ENCODE results near the gene GGTLC2. TPM values are rescaled to one million over a fixed set of nuclear protein-coding genes. Genes with fewer than 3 reads are reported as not detected.
"Not testable (repeated sequence)": the region's sequence is repeated elsewhere in the genome, so short reads cannot be mapped to it uniquely, and the experiment has no call there.

The GGTLC2 gene
- total RNA-seq, 1 donor from 2014 or later, result not detected

GRCh38 chr22:22616636-22617035, 27.8 kb upstream of the GGTLC2 start:
- Histone ChIP-seq H3K4me3 (ENCODE audit: low read depth, low read length) (no peak overlapping the region), H3K36me3 (ENCODE audit: control insufficient read depth, insufficient read depth, low read length) (no peaks in the 10 kb centered on the region), H3K27me3 (ENCODE audit: control insufficient read depth, insufficient read depth, low read length) (no peaks in the 10 kb centered on the region)
- TF ChIP-seq, protein P1, sequence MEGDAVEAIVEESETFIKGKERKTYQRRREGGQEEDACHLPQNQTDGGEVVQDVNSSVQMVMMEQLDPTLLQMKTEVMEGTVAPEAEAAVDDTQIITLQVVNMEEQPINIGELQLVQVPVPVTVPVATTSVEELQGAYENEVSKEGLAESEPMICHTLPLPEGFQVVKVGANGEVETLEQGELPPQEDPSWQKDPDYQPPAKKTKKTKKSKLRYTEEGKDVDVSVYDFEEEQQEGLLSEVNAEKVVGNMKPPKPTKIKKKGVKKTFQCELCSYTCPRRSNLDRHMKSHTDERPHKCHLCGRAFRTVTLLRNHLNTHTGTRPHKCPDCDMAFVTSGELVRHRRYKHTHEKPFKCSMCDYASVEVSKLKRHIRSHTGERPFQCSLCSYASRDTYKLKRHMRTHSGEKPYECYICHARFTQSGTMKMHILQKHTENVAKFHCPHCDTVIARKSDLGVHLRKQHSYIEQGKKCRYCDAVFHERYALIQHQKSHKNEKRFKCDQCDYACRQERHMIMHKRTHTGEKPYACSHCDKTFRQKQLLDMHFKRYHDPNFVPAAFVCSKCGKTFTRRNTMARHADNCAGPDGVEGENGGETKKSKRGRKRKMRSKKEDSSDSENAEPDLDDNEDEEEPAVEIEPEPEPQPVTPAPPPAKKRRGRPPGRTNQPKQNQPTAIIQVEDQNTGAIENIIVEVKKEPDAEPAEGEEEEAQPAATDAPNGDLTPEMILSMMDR (IDR thresholded peaks at IDR 0.05; ENCODE audit: insufficient read depth, low read length, poor library complexity, severe bottlenecking), result no peak
- no peak for DNase-seq (ENCODE audit: low read depth)

DNA sequence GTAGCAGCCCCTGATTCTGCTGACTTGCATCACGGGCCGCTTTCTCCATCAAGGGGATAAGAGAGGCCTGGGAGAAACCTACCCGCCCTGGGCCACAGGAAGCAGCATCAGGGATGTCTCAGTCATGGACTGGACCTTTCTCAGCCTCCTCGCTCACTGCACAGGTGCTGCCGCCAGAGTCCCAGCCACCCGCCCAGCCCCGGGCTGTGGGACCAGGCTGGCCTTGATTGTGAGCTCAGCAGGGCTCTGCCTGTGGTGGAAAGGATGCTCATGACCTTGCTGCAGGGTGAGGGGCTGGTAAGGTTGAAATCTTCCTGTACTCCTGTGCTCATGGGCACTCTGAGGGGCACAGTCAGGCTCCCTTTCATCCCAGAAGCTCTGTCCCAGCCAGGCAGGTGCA, 26.0 kb upstream of the GGTLC2 start:
- Histone ChIP-seq H3K36me3 (ENCODE audit: control insufficient read depth, insufficient read depth, low read length) (no peaks in the 10 kb centered on the region), H3K27me3 (ENCODE audit: control insufficient read depth, insufficient read depth, low read length) (no peaks in the 10 kb centered on the region), H3K4me3 (ENCODE audit: low read depth, low read length) (no peak overlapping the region)
- no peak for DNase-seq (ENCODE audit: low read depth)
- TF ChIP-seq, protein P1 (IDR thresholded peaks at IDR 0.05; ENCODE audit: insufficient read depth, low read length, poor library complexity, severe bottlenecking), result no peak

GRCh38 chr22:22618923-22619322, 25.5 kb upstream of the GGTLC2 start:
- Histone ChIP-seq H3K27me3 (ENCODE audit: control insufficient read depth, insufficient read depth, low read length) (no peaks in the 10 kb centered on the region), H3K4me3 (ENCODE audit: low read depth, low read length) (no peak overlapping the region), H3K36me3 (ENCODE audit: control insufficient read depth, insufficient read depth, low read length) (no peaks in the 10 kb centered on the region)
- DNase-seq (ENCODE audit: low read depth), result no peak
- TF ChIP-seq, protein P1 (IDR thresholded peaks at IDR 0.05; ENCODE audit: insufficient read depth, low read length, poor library complexity, severe bottlenecking), result no peak

DNA sequence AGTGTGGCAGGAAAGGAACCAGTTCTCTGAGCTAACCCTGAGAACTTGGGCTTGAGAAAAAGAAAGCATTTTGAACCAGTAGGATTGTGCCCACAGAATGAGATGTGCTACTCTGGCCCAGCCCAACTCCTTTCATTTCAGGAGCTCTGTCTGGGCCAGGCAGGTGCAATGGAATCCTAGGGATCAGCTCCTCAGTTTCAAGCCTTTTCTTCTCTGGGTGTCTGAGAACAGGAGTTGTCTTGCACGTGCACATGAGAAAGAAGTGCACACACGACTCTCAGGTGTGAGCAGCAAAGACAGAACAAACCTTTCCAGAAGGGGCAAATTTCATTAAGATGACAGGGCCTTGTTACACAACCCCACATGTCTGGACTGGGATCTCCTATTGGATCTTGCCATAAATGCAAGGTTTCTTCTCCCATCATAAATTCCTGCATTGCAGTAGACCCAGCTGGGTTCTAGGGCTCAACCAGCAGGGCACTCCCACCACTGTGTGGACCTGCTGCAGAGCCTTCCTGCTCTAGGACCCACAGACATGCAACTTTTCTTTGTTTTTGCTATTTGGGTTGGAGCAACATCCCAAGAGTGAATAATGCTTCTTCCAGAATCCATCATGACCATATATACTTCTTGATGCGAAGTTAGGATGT, 24.5 kb upstream of the GGTLC2 start:
- no peak overlapping the region for H3K4me3 ChIP-seq (ENCODE audit: low read depth, low read length)
- no peaks in the 10 kb centered on the region for H3K27me3 ChIP-seq (ENCODE audit: control insufficient read depth, insufficient read depth, low read length)
- DNase-seq (ENCODE audit: low read depth), result no peak
- TF ChIP-seq, protein P1 (IDR thresholded peaks at IDR 0.05; ENCODE audit: insufficient read depth, low read length, poor library complexity, severe bottlenecking), result no peak
- H3K36me3 ChIP-seq (ENCODE audit: control insufficient read depth, insufficient read depth, low read length), result no peaks in the 10 kb centered on the region

DNA sequence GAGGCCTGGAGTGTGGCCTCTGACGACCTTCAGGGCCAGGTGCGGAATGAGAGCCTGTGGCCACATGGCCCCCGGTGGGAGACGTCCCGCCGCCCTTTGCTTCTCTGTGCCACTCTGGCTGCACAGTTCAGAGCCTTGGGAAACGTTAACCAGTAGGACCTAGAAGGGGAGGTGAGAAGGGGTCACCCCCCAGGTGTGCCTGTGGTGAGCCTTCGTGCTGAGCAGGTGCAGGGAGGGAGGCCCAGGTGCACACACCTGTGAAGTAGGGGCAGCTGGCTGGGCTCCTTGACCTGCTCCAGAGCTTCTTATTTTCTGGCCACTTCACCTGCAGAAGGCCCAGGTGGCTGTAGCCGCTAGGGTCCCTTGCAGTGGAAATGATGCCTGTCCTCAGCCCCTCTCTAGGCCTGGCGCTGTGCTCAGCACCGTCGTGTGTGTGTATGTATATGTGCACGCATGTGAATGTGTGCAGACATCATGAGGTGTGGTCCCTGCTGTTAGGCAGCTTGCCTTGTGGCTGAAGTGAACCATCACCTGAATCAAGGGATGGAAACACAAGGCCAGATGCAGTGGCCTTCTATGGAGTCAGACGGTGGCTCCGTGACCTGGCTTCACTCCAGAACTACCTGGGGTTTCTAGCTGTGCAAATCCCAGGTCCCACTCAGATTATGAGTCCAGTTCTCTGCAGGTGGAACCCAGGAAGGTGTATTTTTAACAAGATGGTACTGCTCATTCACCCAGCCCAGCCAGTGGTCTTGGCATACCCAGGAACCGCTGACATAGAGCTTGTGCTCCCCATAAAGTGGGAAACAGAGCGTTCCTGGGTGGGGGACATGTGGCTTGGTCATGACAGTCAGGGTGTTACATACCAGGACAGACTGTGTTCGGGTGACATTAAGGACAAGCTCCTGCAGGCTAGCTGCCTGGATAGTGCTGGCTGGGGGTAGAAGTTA, 15.6 kb upstream of the GGTLC2 start:
- not testable (repeated sequence) for H3K27me3 ChIP-seq (ENCODE audit: control insufficient read depth, insufficient read depth, low read length); H3K36me3 ChIP-seq (ENCODE audit: control insufficient read depth, insufficient read depth, low read length); H3K4me3 ChIP-seq (ENCODE audit: low read depth, low read length); DNase-seq (ENCODE audit: low read depth)

DNA sequence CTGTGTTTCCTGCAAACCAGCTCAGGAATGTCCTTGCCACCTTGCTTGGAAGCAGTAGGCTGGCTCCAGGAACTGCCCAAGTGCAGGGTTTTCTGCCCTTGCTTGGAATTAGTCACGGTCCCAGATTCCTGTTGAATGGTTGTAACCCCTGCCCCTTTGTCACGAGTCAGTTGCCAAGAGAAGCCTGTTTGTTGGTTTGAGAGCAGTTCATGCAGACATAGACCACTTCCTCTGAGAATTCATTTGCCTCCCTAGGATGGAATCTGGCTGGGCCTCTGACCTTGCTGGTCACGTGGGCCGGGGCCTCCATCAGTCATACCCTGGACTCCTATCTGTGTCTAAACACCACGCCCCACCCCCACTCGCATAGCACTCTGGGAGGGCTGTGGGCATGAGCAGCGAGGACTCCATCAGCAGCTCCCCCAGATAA, 13.2 kb upstream of the GGTLC2 start:
- DNase-seq (ENCODE audit: low read depth), result peak; percentile 81
- not testable (repeated sequence) for H3K27me3 ChIP-seq (ENCODE audit: control insufficient read depth, insufficient read depth, low read length)

DNA sequence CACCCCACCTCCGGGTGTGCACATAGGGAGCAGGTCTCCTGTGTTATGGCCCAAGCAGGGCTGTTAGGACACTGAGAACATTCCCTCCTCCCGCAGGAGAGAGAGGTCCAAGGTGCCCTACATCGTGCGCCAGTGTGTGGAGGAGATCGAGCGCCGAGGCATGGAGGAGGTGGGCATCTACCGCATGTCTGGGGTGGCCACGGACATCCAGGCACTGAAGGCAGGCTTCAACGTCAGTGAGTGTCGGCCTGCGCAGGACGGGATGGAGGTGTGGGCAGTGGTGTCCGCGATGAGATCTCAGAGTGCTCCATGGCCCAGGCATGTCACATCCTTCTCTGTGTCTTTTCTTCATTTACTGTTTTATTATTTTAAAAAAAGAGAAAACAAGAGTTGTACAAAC, 12.2 kb upstream of the GGTLC2 start:
- DNase-seq (ENCODE audit: low read depth); H3K4me3 ChIP-seq (ENCODE audit: low read depth, low read length): not testable (repeated sequence)

More for the DNA sequence above, 13.2 kb upstream of the GGTLC2 start:
- H3K36me3 ChIP-seq (ENCODE audit: control insufficient read depth, insufficient read depth, low read length); H3K4me3 ChIP-seq (ENCODE audit: low read depth, low read length): not testable (repeated sequence)

GRCh38 chr22:22633533-22633932, 10.9 kb upstream of the GGTLC2 start:
- not testable (repeated sequence) for H3K4me3 ChIP-seq (ENCODE audit: low read depth, low read length); DNase-seq (ENCODE audit: low read depth); H3K27me3 ChIP-seq (ENCODE audit: control insufficient read depth, insufficient read depth, low read length); H3K36me3 ChIP-seq (ENCODE audit: control insufficient read depth, insufficient read depth, low read length)

More for the DNA sequence above, 12.2 kb upstream of the GGTLC2 start:
- H3K27me3 ChIP-seq (ENCODE audit: control insufficient read depth, insufficient read depth, low read length); H3K36me3 ChIP-seq (ENCODE audit: control insufficient read depth, insufficient read depth, low read length): not testable (repeated sequence)

GRCh38 chr22:22636260-22636659, 8.2 kb upstream of the GGTLC2 start:
- DNase-seq (ENCODE audit: low read depth); H3K36me3 ChIP-seq (ENCODE audit: control insufficient read depth, insufficient read depth, low read length); H3K4me3 ChIP-seq (ENCODE audit: low read depth, low read length); H3K27me3 ChIP-seq (ENCODE audit: control insufficient read depth, insufficient read depth, low read length): not testable (repeated sequence)

GRCh38 chr22:22638313-22638712, 6.1 kb upstream of the GGTLC2 start:
- H3K36me3 ChIP-seq (ENCODE audit: control insufficient read depth, insufficient read depth, low read length); DNase-seq (ENCODE audit: low read depth); H3K4me3 ChIP-seq (ENCODE audit: low read depth, low read length); H3K27me3 ChIP-seq (ENCODE audit: control insufficient read depth, insufficient read depth, low read length): not testable (repeated sequence)

All from kidney epithelial cell (primary cell).